GM21529 (cell line): ENCODE results near the gene RNF128.
"Not testable (repeated sequence)": the region's sequence is repeated elsewhere in the genome, so short reads cannot be mapped to it uniquely, and the experiment has no call there.

Experiments
- ATAC-seq: cut with Tn5 transposase; IDR thresholded peaks from one replicate; pipeline ENCODE4 v1.9.1; 2021; ENCODE audit not compliant: unreplicated experiment

Gene RNF128

GRCh38 chrX:106742805-106743204 is 16.3 kb downstream of the RNF128 start:
- ATAC-seq: no peak

GRCh38 chrX:106748377-106748776 is 21.9 kb downstream of the RNF128 start:
- no peak for ATAC-seq

GRCh38 chrX:106751407-106751806 is 24.9 kb downstream of the RNF128 start:
- no peak for ATAC-seq

- no peak for ATAC-seq
Observed at GRCh38 chrX:106752101-106752678, 25.7 kb downstream of the RNF128 start.

- ATAC-seq: not testable (repeated sequence)
Observed at GRCh38 chrX:106769288-106769687, 42.8 kb downstream of the RNF128 start.

- no peak for ATAC-seq
Observed at GRCh38 chrX:106774981-106775380, 48.5 kb downstream of the RNF128 start.

GRCh38 chrX:106780264-106780663 is 53.8 kb downstream of the RNF128 start:
- no peak for ATAC-seq

GRCh38 chrX:106780664-106781377 is 54.3 kb downstream of the RNF128 start:
- no peak for ATAC-seq

- no peak for ATAC-seq
Observed at GRCh38 chrX:106783716-106784115, 57.2 kb downstream of the RNF128 start.

GRCh38 chrX:106791495-106791894 is 65.0 kb downstream of the RNF128 start:
- ATAC-seq: no peak

GRCh38 chrX:106802063-106802387 is 75.5 kb downstream of the RNF128 start:
- peak; percentile 22 for ATAC-seq

- peak; percentile 96 for ATAC-seq
Observed at GRCh38 chrX:106802388-106803275, 76.1 kb downstream of the RNF128 start, which contains the start of gene TBC1D8B. TSS of gene TBC1D8B (plus strand) at chrX:106802673. CDS start at chrX:106802854, 181 bp downstream.

- ATAC-seq: no peak
Observed at GRCh38 chrX:106811131-106811910, 84.8 kb downstream of the RNF128 start.

- ATAC-seq: not testable (repeated sequence)
Observed at GRCh38 chrX:106812930-106813329, 86.4 kb downstream of the RNF128 start.

- ATAC-seq: not testable (repeated sequence)
Observed at GRCh38 chrX:106814093-106814492, 87.6 kb downstream of the RNF128 start.
